ENCODE results near the gene SLC26A11.
A peak's percentile ranks its signal among the peaks of the same experiment; 100 is the strongest.

The SLC26A11 gene

DNA sequence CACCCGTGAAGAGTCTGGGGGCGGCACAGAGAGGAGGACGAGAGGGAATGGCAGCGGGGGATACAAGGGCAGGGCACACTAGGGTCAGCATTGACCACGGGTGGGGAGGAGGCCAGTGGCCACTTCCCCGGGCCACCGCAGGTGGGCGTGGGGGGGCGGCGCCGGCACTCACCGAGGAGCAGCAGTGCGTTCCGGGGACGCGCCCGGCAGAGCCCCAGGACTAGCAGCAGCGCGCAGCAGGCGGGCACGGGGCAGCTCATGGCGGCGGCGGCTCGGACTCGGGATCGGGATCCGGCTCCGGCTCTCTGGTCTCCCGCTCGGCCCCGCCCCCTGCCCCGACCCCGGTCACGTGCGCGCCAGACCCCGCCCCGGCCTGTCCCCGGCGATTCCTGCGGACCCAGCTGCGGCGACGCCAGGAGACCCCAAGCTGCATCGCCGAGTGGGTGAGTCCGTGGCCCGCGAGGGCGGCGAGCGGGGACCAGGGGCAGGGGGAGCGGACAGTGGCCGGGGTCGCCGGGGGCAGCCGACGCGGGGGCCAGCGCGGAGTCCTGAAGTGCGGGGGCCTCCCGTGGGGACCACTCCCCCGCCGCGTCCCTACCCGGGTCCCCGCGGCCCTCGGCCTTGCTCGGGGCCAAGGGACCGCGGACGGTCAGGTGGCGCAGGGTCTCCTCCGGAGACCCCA, at the start of gene SLC26A11, which contains the start of gene SGSH:
TSS of gene SLC26A11 (plus strand) at position 374 of the 682 bp plus-strand sequence. CDS start 1,134 bp downstream, outside the sequence.
TSS of gene SGSH (minus strand) at position 280 of the 682 bp plus-strand sequence. CDS start at position 260, 20 bp downstream.
- DNase-seq: peak; percentile 81 to 82

DNA sequence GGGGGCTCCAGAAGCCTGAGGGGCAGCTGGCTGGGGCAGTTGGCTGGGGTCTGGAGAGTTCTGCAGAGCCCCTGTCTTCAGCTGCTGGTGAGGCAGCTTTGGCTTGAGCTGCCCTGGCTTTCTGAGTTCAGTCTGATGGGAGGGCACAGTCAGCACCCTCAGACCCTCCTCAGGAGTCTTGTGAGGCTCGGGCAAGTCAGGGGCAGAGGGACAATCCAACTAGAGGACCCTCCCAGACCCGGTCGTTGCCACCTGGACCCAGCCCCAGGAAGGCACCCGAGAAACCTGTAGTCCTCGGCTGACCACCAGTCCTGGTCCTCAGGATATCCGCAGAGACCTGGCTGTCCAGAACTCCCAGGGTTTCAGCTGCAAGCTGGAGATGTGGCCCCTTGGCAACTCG, 48.5 kb upstream of the SLC26A11 start:
- no peak for DNase-seq

DNA sequence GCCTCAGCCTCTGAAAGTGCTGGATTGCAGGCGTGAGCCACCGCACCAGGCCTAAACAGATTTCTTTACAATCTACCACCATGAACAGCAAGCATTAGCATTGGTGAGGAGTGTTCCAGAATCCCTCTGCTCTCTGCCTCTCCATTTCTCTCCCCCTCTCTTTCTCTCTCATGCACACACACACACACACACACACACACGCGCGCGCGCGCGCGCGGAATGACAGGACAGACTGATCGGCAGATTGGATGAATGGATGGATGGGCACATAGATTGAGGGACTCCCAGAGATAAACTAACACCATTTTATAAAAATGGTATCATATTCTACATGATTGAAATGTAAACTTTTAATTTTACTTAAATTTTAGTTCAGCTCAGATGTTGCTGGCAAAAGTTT, 47.1 kb upstream of the SLC26A11 start:
- no peak for DNase-seq

DNA sequence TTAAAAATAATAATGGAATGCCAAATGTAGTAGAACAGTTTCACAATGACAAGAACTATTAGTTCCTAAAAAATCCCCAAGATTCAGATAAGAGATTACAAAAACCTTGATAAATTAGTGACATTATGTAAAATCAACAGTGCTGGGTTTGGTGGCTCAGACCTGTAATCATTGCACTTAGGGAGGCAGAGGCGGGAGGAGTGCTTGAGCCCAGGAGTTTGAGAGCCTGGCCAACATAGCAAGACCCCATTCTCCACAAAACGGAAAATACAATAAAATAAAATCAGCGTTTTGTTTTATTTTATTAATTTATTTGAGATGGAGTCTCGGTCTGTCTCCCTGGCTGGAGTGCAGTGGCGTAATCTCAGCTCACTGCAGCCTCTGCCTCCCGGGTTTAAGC, 46.3 kb upstream of the SLC26A11 start:
- no peak for DNase-seq

DNA sequence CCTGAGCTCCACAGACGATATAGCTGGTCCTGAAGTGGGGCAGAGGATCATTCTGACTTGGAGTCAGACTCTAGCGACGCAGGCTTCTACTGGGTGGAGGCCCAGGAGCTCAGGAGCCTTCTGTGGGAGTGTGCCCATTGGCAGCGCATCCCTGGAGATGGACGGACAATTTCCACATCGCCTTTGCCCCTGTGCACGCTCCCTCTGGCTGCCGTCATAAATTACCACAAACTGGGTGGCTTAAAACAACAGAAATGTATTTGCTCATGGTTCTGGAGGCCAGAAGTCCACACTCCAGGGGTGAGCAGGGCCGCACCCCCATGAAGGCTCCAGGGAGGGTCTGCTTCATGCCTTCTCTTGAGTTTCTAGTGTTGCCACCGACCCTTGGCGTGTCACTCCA, 43.5 kb upstream of the SLC26A11 start:
- no peak for DNase-seq

DNA sequence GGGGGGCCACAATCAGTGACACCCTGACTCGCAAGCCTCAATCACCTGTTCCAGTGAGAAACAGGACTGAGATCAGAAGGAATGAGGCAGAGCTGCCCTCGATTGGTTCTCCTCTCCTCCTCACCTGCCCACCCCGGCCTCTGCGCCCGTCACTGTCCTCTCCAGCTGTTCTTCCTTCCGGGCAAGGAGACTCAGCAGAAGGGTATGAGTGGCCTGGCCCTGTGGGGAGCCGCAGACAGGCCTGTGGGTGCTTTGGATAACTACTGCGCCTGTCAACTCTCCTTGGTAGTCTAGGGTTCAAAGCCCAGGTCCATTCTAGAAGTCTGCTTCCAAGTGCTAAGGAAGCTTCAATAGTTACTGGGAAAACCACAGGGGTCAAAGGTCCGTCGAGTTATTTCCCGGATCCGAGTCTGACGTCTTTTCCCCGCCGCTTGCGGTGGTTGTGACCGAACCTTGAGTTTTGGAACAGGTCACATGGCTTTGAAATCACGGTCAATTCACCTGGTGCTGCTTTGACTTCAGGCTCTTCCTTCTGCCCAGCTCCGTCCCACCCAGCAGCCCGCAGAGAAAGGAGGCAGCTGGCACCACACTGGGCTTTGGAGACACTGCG, 42.1 kb upstream of the SLC26A11 start:
- DNase-seq: no peak

DNA sequence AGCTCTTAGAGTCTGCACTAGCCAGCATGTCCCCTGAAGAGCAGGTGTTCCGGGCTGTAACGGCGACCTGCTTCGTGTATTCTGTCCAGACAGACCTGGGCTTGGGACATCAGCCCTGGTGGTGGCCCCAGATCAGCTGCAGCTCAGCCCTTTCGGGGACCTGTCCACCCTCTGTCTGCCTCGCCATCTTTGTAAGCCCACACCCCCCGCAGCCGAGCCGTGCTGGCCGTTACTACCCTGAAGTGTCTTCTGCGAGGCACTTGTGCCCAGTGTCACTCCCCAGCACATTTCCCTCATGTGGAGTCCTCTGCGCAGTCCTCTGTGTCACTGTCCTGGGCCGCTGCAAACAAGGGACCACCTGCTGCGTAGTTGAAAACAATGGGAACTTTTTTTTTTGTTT, 40.0 kb upstream of the SLC26A11 start:
- DNase-seq: no peak

DNA sequence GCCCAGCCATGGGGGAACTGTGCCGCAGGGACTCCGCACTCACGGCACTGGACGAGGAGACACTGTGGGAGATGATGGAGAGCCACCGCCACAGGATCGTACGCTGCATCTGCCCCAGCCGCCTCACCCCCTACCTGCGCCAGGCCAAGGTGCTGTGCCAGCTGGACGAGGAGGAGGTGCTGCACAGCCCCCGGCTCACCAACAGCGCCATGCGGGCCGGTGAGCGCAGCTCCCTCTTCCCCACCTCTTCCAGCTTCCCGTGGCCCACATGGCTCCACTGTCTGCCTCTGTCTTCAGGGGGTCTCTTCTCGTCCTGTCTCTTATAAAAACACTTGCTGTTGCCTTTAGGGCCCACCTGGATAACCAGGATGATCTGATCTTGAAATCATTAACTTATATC, 38.8 kb upstream of the SLC26A11 start:
- DNase-seq: no peak

DNA sequence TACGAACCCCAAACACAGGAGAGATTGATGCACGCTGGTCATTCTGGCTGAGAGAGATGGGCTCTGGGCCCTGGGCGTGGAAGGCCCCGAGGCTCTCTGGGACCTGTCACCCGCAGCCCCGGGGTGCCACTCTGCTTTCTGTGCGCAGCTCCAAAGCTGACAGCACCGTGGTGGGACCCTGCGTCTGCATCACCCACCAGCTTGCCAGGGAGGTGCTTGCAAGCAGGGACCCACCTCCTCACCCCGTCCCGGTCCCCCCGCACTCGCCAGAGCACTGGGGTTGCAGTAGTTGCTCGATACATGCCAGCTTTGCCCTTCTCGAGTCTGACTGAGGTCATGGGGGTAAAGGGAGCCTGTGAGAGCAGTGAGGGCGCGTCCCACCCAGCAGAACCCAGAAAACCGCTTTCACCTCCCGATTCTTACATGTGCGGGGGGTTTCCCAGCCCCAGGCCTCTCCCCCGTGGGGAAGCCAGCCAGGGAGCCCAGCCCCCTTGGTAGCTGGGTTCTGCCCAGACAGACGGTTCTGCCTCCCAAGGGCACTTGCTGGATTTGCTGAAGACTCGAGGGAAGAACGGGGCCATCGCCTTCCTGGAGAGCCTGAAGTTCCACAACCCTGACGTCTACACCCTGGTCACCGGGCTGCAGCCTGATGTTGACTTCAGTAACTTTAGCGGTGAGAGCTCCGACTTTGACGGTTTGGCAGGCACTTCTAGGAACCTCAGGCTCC, 37.9 kb upstream of the SLC26A11 start:
- DNase-seq: no peak

DNA sequence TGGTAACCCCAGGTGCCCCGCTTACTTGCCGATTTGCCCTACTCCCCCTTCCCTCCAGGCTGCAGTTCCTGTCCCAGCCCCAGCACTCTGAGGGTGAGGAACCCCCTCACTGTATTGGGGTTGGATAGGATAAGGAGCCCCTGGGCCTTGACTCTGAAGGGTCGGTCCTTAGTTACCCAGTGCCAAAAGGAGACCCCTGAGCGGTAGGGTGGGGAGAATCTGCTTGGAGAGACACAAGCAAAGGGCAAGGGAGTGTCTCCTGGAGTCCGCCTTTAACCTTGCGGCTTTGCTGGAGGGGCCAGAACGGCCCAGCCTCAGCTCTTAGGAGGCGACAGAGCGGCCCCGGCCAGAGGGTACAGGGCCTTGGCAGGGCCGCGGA, 37.4 kb upstream of the SLC26A11 start:
- DNase-seq: no peak

DNA sequence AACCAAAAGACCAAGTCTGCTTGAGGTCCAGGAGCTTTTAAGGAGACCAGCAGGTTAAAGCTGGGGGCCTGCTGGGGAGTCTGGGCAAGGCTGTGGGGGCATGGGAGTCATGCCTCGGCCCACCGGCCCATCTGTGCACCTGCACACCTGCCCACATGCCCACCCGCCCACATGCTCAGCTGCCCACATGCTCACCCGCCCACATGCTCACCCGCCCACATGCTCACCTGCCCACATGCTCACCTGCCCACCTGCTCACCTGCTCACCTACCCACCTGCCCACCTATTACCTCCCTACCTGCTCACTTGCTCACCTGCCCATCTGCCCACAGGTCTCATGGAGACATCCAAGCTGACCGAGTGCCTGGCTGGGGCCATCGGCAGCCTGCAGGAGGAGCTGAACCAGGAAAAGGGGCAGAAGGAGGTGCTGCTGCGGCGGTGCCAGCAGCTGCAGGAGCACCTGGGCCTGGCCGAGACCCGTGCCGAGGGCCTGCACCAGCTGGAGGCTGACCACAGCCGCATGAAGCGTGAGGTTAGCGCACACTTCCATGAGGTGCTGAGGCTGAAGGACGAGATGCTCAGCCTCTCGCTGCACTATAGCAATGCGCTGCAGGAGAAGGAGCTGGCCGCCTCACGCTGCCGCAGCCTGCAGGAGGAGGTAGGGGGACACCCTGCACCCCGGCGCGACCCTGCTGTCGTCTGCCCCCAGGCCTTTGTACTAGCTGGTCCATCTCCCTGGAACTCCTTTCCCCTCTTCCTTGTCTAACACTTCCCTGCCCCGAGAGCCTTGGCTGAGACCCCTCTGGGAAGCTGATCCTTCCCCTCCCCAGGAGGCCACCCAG, 36.4 kb upstream of the SLC26A11 start:
- no peak for DNase-seq

DNA sequence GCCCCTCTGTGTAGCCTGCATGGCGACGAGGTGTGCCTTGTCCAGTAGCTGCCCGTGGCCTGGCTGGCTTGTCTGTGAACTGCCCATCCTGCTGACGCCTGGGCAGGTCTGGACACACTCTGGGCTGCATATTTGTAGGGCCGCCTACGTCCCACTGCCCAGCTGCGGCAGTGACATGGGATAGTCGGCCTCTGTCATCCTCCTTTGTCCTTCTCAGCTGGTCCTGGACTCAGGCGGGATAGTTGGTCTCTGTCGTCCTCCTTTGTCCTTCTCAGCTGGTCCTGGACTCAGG, 35.9 kb upstream of the SLC26A11 start:
- no peak for DNase-seq

DNA sequence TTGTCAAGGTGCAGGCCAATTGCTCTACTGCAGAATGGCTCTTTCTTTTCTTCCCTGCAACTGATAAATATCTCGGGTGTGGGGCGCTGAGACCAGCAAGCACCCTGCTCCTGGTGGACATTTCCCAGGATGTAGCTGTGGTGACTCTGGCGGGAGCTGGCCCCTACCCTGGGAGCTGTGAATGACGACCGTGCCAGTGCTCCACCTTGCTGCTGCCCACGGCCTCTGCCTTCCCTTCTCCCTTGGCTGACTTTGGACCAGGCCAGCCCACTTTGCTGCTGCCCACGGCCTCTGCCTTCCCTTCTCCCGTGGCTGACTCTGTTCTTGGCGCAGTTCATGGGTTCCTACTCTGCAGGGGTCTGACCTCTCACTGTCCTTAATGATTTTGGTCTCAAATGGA, 34.3 kb upstream of the SLC26A11 start:
- DNase-seq: no peak

DNA sequence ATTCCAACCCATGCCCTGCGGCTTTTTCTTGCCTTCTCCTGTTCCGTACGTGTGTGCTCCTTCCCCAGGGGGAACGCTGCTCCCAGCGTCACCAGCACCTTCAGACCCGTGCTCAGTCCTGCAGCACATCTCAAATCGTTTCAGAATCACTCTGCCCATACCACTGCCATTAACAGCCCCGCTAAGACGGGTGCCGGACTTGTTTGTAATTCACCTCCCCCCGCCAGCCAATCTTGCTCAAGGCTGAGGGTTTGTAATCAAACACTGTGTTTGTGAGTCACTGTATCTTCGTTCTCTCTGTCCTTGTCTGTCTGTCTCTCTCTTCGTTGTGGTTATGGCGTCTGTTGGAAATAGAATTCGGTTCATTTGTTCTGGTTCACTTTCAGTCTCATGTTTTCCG, 33.1 kb upstream of the SLC26A11 start:
- DNase-seq: no peak

DNA sequence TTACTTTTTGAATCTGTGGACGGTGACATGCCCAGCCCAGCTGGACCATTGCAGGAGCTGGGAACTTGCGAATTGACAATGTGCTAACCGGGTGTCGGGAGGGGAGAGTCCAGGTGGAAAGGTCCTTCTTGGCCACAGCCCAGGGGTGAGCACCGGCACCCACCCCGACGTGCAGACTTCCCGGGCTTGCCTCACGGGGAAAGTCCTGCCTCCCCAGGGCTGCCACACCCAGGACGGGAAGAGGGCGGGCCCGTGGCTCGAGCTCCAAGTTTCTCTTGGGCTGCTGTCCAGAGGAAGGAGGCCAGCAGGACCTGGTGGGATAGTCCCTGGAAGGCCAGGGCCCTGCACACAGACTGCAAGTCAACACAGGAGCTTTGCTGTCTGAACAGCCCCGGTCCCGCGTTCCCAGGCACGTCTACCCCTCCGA, 32.7 kb upstream of the SLC26A11 start:
- no peak for DNase-seq

DNA sequence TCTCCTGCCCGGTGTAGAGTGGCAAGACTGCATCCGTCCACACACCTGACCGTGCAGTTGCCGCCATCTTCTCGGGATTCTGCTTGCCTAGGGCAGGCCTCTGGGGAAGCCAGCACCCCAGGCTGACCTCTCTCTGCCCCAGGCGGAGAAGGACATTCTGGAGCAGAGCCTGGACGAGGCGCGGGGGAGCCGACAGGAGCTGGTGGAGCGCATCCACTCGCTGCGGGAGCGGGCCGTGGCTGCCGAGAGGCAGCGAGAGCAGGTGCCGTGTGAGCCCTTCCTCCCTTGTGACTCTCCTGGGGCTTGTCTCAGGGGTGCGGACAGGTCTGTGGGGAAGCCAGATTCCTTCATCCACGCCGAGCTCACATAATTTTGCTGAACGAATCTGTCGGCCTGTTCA, 30.6 kb upstream of the SLC26A11 start:
- DNase-seq: no peak

DNA sequence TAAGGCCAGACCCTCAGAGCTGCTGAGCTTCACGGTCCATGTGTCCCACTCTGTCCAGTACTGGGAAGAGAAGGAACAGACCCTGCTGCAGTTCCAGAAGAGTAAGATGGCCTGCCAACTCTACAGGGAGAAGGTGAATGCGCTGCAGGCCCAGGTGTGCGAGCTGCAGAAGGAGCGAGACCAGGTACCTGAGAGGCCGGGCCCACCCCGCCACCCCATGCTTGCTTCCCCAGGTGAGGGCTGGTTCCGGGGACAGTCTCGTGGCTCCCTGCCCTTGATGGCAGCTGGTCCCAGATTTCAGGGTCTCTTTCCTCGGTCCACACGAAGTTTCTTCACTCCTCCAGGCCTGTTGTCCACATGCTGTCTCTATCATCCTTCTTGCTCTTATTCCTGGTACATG, 29.5 kb upstream of the SLC26A11 start:
- DNase-seq: no peak

DNA sequence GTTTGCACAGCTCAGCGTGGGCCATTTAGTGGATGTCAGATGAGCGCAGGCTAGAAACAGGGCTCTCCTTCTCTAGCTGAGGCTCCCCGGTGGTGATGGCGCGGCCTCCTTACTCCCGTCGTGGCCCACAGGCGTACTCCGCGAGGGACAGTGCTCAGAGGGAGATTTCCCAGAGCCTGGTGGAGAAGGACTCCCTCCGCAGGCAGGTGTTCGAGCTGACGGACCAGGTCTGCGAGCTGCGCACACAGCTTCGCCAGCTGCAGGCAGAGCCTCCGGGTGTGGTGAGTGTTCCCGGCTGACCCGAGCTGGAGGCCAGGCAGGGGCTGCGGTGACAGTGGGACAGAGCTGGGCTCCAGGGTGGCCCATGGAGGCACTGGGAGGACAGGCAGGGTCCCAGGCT, 29.0 kb upstream of the SLC26A11 start:
- no peak for DNase-seq

DNA sequence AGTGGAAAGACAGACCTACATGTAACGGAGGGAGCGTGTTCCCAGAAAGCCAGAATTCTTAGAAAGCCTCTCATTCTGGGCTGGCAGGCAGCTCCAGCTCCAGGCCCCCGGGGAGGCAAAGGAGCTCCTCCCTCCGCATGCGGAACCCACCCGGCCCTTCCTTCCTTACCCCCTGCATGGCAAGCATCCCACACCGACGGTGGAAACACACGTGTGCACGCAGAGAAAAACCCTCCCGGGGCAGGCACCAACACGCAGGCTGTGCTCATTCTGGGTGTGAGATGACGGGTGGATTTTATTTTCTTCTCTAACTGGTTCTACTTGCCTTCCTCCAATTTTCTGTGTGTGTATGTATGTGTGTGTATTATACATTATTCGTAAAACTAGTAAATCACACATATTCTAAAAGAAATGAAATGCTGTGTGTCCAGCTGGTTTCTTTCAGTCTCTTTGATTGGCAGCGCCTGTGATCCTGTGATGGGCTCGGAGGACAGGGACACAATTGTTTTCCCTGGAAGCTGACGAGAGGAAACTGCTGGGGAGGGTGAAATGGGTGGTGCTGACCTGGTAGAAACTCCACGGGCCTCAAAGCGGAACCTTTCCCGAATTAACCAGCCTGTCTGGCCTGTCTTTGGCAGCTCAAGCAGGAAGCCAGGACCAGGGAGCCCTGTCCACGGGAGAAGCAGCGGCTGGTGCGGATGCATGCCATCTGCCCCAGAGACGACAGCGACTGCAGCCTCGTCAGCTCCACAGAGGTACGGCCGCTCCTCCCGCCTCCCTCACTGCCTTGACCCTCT, 28.2 kb upstream of the SLC26A11 start:
- DNase-seq: no peak

DNA sequence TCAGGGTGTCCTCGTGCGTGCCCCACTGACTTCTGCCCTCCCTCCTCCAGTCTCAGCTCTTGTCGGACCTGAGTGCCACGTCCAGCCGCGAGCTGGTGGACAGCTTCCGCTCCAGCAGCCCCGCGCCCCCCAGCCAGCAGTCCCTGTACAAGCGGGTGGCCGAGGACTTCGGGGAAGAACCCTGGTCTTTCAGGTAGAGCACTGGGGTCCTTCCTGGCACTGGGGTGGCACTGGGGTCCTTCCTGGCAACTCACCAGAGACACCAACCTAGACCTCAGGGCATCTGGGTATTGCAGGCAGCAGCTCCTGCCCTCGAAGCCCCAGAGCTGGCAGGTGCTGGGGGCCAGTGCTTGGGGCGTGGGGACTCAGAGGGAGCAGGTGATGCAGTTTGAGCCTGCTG, 25.1 kb upstream of the SLC26A11 start:
- no peak for DNase-seq

DNA sequence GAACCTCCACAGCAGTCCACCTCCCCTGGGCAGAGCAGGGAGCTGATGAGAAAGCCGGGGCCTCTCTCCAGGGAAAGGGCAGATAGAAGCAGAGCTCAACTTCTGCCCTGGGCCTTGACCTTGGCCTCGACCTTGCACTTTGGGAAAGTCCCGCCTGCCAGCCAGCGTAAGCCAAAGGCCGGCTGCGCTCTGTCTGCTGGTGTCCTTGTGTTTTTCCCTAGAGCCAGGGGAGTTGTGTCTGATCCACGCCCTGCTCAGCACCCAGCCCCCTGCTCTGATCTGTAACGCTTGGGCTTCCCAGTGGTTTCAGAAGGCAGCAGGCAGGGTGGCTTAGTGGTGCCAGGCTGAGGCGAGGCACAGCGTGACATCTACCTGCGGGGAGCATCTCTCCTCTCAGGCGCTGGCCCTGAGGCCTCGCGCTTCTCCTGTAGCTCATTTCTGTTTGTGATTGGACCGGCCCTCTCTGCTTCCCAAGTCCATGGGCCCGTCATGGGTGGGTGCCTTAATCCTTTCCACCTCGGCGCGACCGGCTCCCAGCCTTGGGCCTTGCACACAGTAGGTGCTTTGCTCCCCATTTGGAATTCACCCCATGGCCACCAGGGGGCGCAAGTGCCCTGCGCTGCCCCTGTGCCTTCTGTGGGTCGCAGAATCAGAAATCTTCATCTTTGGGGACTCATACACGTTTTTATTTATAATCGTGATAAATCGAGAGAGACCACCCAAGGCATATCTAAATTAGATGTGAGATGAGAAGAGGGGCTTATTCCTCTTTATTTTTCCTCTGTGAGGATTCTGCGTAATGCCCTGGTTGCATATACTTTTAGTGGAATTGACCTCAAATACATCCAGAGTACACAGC, 24.3 kb upstream of the SLC26A11 start:
- peak; percentile 58 to 65 for DNase-seq

DNA sequence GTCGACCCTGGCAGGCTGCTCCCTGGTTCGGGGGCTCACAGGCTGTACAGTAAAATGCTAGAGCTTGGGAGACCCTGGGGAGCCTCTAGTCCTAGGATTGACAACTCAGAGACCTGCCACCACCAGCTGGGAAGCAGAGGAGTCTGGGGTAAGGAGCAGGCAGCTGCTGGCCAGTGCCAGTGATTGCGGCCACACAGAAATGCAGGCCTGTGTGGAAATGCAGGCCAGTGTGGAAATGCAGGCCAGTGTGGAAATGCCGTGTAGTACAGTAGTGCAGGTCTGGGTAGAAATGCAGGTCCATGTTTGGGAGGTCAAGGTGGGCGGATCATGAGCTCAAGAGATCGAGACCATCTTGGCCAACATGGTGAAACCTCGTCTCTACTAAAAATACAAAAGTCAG, 23.6 kb upstream of the SLC26A11 start:
- DNase-seq: no peak
